ENCODE results near the gene PTPRT. TPM values are rescaled to one million over a fixed set of nuclear protein-coding genes. Genes with fewer than 3 reads are reported as not detected.

The PTPRT gene
- total and polyA plus RNA-seq, 12 donors = 0.05 to 0.34 (median 0.16) TPM; not detected in 1

DNA sequence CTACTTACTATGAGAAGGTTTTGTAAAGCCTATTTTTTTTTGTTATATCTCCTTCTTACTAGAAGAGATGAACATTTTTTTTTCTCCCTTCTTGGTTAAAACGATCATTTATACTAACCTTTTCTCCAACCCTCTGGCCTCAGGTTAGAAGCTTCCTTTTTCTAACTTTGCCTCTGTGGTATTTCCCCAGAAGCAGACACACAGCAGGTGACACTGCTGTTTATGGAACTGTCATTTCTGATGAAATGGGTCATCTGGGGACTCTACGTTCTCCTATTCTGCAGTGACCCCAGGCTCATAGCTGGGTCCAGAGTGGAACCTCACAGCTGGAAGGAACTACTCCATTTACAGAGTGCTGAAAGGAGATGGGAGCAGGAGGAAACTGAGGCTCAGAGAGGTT, 825.3 kb downstream of the PTPRT start:
- no peak overlapping the region for H3K27ac ChIP-seq
- no peaks in the 10 kb centered on the region for H3K9me3 ChIP-seq (replicated peaks in 1 of 3)
- intact Hi-C loops (cut with DNase I) = loop anchor here in 1 of 2 donors (10.0 kb wide), 1 partner anchor 90 kb away; no protein-coding TSS in a partner anchor
- no peak overlapping the region for H3K4me3 ChIP-seq
- no peak for TF ChIP-seq POLR2A (IDR thresholded peaks at IDR 0.05)
- TF ChIP-seq, protein P1, sequence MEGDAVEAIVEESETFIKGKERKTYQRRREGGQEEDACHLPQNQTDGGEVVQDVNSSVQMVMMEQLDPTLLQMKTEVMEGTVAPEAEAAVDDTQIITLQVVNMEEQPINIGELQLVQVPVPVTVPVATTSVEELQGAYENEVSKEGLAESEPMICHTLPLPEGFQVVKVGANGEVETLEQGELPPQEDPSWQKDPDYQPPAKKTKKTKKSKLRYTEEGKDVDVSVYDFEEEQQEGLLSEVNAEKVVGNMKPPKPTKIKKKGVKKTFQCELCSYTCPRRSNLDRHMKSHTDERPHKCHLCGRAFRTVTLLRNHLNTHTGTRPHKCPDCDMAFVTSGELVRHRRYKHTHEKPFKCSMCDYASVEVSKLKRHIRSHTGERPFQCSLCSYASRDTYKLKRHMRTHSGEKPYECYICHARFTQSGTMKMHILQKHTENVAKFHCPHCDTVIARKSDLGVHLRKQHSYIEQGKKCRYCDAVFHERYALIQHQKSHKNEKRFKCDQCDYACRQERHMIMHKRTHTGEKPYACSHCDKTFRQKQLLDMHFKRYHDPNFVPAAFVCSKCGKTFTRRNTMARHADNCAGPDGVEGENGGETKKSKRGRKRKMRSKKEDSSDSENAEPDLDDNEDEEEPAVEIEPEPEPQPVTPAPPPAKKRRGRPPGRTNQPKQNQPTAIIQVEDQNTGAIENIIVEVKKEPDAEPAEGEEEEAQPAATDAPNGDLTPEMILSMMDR (IDR thresholded peaks at IDR 0.05) = no peak
- DNase-seq = no peak
- 39 to 70% (median 56%) methylated on average over 2 of the region's 2 CpGs for WGBS, 4 donors
- H3K36me3 ChIP-seq (replicated peaks in 1 of 2) = no peaks in the 10 kb centered on the region
- H3K4me1 ChIP-seq (replicated peaks in 1 of 2) = no peaks in the 10 kb centered on the region
- no peaks in the 10 kb centered on the region for H3K27me3 ChIP-seq

- 65 to 85% (median 72%) methylated on average over 5 to 6 of the region's 6 CpGs for WGBS, 4 donors
- intact Hi-C loops (cut with DNase I) = loop anchor here in 1 of 2 donors (10.0 kb wide), 1 partner anchor 93 kb away; no protein-coding TSS in a partner anchor
Measured at GRCh38 chr20:42361402-42361970, 828.2 kb downstream of the PTPRT start.

DNA sequence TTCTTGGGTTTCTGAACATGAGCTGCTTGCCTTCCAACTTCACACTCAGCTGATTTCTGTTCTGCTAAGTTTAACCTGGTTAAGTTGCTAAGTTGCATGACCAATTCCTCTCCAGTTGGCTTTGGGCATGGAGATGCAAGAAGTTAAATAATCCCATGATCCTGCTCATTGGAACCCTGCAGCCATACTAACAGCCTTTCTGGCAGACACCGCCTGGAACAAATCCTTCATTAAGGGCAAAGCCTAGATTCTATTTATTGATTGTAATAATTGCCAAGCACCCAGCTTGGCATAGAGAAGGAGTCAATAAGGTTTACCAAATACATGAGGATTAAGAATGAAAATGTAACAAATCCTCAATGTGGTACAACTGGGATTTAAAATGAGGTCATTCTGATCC, 829.1 kb downstream of the PTPRT start:
- H3K9me3 ChIP-seq (replicated peaks in 1 of 3) = no peaks in the 10 kb centered on the region
- TF ChIP-seq, protein P1 (IDR thresholded peaks at IDR 0.05) = no peak
- TF ChIP-seq POLR2A (IDR thresholded peaks at IDR 0.05) = no peak
- H3K27me3 ChIP-seq = no peaks in the 10 kb centered on the region
- H3K4me1 ChIP-seq (replicated peaks in 1 of 2) = no peaks in the 10 kb centered on the region
- 95 to 100% (median 98%) methylated on average over 1 of the region's 1 CpG for WGBS, 4 donors
- no peak overlapping the region for H3K4me3 ChIP-seq
- no peak overlapping the region for H3K27ac ChIP-seq
- intact Hi-C loops (cut with DNase I) = loop anchor here in 1 of 2 donors (10.0 kb wide), 1 partner anchor 94 kb away; no protein-coding TSS in a partner anchor
- H3K36me3 ChIP-seq (replicated peaks in 1 of 2) = no peaks in the 10 kb centered on the region
- no peak for DNase-seq

More at GRCh38 chr20:42361402-42361970, 828.2 kb downstream of the PTPRT start:
- TF ChIP-seq POLR2A (IDR thresholded peaks at IDR 0.05) = no peak
- H3K27me3 ChIP-seq = no peaks in the 10 kb centered on the region
- no peak overlapping the region for H3K4me3 ChIP-seq
- no peaks in the 10 kb centered on the region for H3K4me1 ChIP-seq (replicated peaks in 1 of 2)
- H3K36me3 ChIP-seq (replicated peaks in 1 of 2) = no peaks in the 10 kb centered on the region
- H3K27ac ChIP-seq = no peak overlapping the region
- H3K9me3 ChIP-seq (replicated peaks in 1 of 3) = no peaks in the 10 kb centered on the region
- DNase-seq = no peak

GRCh38 chr20:42359617-42360016, 830.1 kb downstream of the PTPRT start:
- TF ChIP-seq, protein P1 (IDR thresholded peaks at IDR 0.05) = no peak
- TF ChIP-seq POLR2A (IDR thresholded peaks at IDR 0.05) = no peak
- Histone ChIP-seq H3K4me3 (no peak overlapping the region), H3K27me3 (no peaks in the 10 kb centered on the region), H3K9me3 (replicated peaks in 1 of 3) (no peaks in the 10 kb centered on the region), H3K27ac (no peak overlapping the region), H3K36me3 (replicated peaks in 1 of 2) (no peaks in the 10 kb centered on the region), H3K4me1 (replicated peaks in 1 of 2) (no peaks in the 10 kb centered on the region)
- WGBS, 4 donors = 83 to 87% (median 86%) methylated on average over 6 to 10 of the region's 10 CpGs; no CpG with 5 or more reads in 1 of the 4 donors
- intact Hi-C loops (cut with DNase I) = loop anchor here in 1 of 2 donors (10.0 kb wide), 1 partner anchor 95 kb away; no protein-coding TSS in a partner anchor
- no peak for DNase-seq

- Histone ChIP-seq H3K9me3 (replicated peaks in 1 of 3) (no peaks in the 10 kb centered on the region), H3K27ac (no peak overlapping the region), H3K4me1 (replicated peaks in 1 of 2) (no peaks in the 10 kb centered on the region), H3K36me3 (replicated peaks in 1 of 2) (no peaks in the 10 kb centered on the region), H3K4me3 (no peak overlapping the region), H3K27me3 (no peaks in the 10 kb centered on the region)
- TF ChIP-seq POLR2A (IDR thresholded peaks at IDR 0.05) = no peak
- TF ChIP-seq, protein P1 (IDR thresholded peaks at IDR 0.05) = no peak
- intact Hi-C loops (cut with DNase I) = no loop called here
- DNase-seq = no peak
- WGBS, 4 donors = 57 to 73% (median 66%) methylated on average over 6 of the region's 6 CpGs
Measured at GRCh38 chr20:42352096-42352495, 837.6 kb downstream of the PTPRT start.
